DOHH2 (cell line): ENCODE measurements around the gene RRP15.

Experiments
- H3F3A ChIP-seq: fragments of 200-600 bp; sonication (generic), shearing (Covaris generic); 2 replicates; pipeline ENCODE4 v1.6.0; 2016; ENCODE audit warnings: antibody characterized with exemption, mild to moderate bottlenecking; ENCODE audit not compliant: control insufficient read depth, insufficient read depth
- H3K27ac ChIP-seq: fragments of 200-600 bp; sonication (generic); 2 replicates; pipeline ENCODE4 v1.5.1; 2014; ENCODE audit warnings: low read depth, mild to moderate bottlenecking, low read length, moderate library complexity
- H3K27me3 ChIP-seq: fragments of 200-600 bp; sonication (generic); 2 replicates; pipeline ENCODE4 v1.6.1; 2014; ENCODE audit warnings: mild to moderate bottlenecking, low read length, mixed read lengths; ENCODE audit not compliant: control insufficient read depth
- H3K36me3 ChIP-seq: fragments of 200-600 bp; sonication (generic); 2 replicates; pipeline ENCODE4 v1.6.1; 2014; ENCODE audit warnings: mild to moderate bottlenecking, low read length, moderate library complexity, mixed read lengths; ENCODE audit not compliant: control insufficient read depth
- H3K4me1 ChIP-seq: fragments of 200-600 bp; sonication (generic); 2 replicates; pipeline ENCODE4 v1.6.1; 2014; ENCODE audit warnings: mild to moderate bottlenecking, low read length, mixed read lengths; ENCODE audit not compliant: control insufficient read depth
- H3K4me2 ChIP-seq: fragments of 200-600 bp; sonication (generic); 2 replicates; pipeline ENCODE4 v1.6.0; 2014; ENCODE audit warnings: mild to moderate bottlenecking, low read length, moderate library complexity
- H3K4me3 ChIP-seq: fragments of 200-600 bp; sonication (generic); 2 replicates; pipeline ENCODE4 v1.5.1; 2014; ENCODE audit warnings: mild to moderate bottlenecking, low read length, mixed read lengths
- H3K79me2 ChIP-seq: fragments of 200-600 bp; sonication (generic); 2 replicates; pipeline ENCODE4 v1.6.1; 2014; ENCODE audit warnings: mild to moderate bottlenecking, low read length, mixed read lengths; ENCODE audit not compliant: control insufficient read depth
- H3K9me2 ChIP-seq: fragments of 200-600 bp; sonication (generic); replicated peaks from 2 replicates; pipeline ENCODE4 v1.6.1; 2014; ENCODE audit warnings: mild to moderate bottlenecking, low read length, mixed read lengths; ENCODE audit not compliant: control insufficient read depth
- H3K9me3 ChIP-seq: fragments of 200-600 bp; sonication (generic); 2 replicates; pipeline ENCODE4 v1.6.1; 2014; ENCODE audit warnings: antibody characterized with exemption, low read length, mixed read lengths; ENCODE audit not compliant: control insufficient read depth, insufficient read depth
- H4K20me1 ChIP-seq: fragments of 200-600 bp; sonication (generic); 2 replicates; pipeline ENCODE4 v1.6.0; 2014; ENCODE audit warnings: low read depth, mild to moderate bottlenecking, antibody characterized with exemption, low read length, moderate library complexity; ENCODE audit not compliant: control insufficient read depth, insufficient read depth
- EZH2phosphoT487 ChIP-seq: fragments of 200-600 bp; sonication (generic); IDR thresholded peaks from 2 replicates; pipeline ENCODE4 v1.6.1; 2017; ENCODE audit warnings: borderline replicate concordance, mild to moderate bottlenecking, antibody characterized with exemption, low read length, moderate library complexity, mixed read lengths
- TF ChIP-seq, protein P1 (sequence below): fragments of 200-600 bp; sonication (generic); IDR thresholded peaks from one replicate; pipeline ENCODE4 v1.5.1; 2014; ENCODE audit warnings: antibody characterized with exemption, mild to moderate bottlenecking, low read depth, low read length; ENCODE audit not compliant: poor library complexity, severe bottlenecking

RRP15 gene

GRCh38 chr1:218353656-218354055, 68.6 kb downstream of the RRP15 start:
- Histone ChIP-seq H4K20me1 (no peaks in the 10 kb centered on the region), H3K9me3 (no peaks in the 10 kb centered on the region), H3K36me3 (no peaks in the 10 kb centered on the region), H3F3A (no peaks in the 10 kb centered on the region), H3K27ac (no peak overlapping the region), H3K79me2 (no peaks in the 10 kb centered on the region), H3K4me1 (peaks cover 14% of the 10 kb centered on the region), H3K9me2 (no peaks in the 10 kb centered on the region), H3K4me2 (no peak overlapping the region), H3K4me3 (no peak overlapping the region), H3K27me3 (peaks cover 8% of the 10 kb centered on the region; the same call in 1 of the 2 replicates)
- TF ChIP-seq, protein P1, sequence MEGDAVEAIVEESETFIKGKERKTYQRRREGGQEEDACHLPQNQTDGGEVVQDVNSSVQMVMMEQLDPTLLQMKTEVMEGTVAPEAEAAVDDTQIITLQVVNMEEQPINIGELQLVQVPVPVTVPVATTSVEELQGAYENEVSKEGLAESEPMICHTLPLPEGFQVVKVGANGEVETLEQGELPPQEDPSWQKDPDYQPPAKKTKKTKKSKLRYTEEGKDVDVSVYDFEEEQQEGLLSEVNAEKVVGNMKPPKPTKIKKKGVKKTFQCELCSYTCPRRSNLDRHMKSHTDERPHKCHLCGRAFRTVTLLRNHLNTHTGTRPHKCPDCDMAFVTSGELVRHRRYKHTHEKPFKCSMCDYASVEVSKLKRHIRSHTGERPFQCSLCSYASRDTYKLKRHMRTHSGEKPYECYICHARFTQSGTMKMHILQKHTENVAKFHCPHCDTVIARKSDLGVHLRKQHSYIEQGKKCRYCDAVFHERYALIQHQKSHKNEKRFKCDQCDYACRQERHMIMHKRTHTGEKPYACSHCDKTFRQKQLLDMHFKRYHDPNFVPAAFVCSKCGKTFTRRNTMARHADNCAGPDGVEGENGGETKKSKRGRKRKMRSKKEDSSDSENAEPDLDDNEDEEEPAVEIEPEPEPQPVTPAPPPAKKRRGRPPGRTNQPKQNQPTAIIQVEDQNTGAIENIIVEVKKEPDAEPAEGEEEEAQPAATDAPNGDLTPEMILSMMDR = no peak
- TF ChIP-seq EZH2phosphoT487 = no peak

- Histone ChIP-seq H3K27ac (no peak overlapping the region), H3K9me2 (no peaks in the 10 kb centered on the region), H3F3A (no peaks in the 10 kb centered on the region), H3K27me3 (no peaks in the 10 kb centered on the region), H3K4me3 (no peak overlapping the region), H3K79me2 (no peaks in the 10 kb centered on the region), H3K36me3 (no peaks in the 10 kb centered on the region), H3K4me1 (peaks cover 8% of the 10 kb centered on the region), H4K20me1 (no peaks in the 10 kb centered on the region), H3K4me2 (no peak overlapping the region), H3K9me3 (no peaks in the 10 kb centered on the region)
- TF ChIP-seq EZH2phosphoT487 = no peak
Measured at GRCh38 chr1:218355278-218355677, 70.2 kb downstream of the RRP15 start.

DNA sequence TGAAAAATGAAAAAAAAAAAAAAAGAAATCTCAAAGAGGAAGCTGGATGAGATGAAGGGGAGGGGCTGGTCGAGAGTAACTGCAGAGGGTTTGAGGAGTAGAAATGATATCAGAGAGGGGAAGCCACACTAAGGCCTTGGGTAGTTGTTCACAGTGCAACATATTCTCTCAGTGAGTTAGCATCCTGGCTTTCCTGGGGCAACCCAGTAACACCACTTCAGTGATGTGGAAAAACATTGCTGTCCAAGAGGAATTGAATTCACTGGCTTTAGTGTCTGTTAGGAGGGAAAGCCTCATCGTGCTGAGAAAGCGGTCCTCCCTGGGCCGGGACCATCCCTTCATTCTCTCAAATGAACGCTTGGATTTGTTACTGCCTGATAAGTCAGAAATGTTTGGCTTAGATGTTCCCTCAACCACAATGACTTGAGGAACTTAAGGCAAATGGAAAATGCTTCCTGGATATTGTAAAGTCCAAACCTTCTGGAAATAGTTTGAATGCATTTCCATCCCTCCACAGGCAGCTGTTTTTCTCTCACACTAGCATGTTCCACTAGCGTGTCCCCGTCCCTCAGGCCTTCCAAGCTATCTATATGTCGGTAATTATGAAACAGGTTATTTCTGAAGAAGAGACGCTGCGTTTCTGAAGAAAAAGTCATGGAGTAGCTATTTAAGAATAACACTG, 72.3 kb downstream of the RRP15 start:
- H3K4me2 ChIP-seq = no peak overlapping the region

DNA sequence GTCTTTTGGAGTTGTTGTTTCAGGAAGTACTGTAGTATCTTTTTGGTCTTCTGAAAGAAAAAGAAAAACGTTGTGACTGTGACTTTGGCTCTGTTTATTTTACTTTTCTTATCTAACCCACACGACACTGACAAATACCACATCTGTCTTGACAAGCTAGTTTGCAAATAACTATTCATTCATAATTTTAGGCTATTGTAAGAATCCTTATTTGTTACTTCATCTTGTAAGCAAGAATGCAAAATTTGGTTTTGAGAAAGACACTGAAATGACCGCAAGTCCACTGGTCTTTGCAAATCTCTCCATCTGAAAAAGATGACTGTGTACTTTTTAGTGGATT, 72.8 kb downstream of the RRP15 start:
- TF ChIP-seq EZH2phosphoT487 = no peak
- TF ChIP-seq, protein P1 = no peak
- Histone ChIP-seq H3K4me2 (no peak overlapping the region), H4K20me1 (no peaks in the 10 kb centered on the region), H3F3A (no peaks in the 10 kb centered on the region), H3K36me3 (no peaks in the 10 kb centered on the region), H3K27me3 (no peaks in the 10 kb centered on the region), H3K4me3 (no peak overlapping the region), H3K79me2 (no peaks in the 10 kb centered on the region), H3K9me2 (no peaks in the 10 kb centered on the region), H3K9me3 (no peaks in the 10 kb centered on the region), H3K4me1 (no peaks in the 10 kb centered on the region), H3K27ac (no peak overlapping the region)

More for the DNA sequence above, 72.3 kb downstream of the RRP15 start:
- Histone ChIP-seq H4K20me1 (no peaks in the 10 kb centered on the region), H3K79me2 (no peaks in the 10 kb centered on the region), H3K9me3 (no peaks in the 10 kb centered on the region), H3K9me2 (no peaks in the 10 kb centered on the region), H3K27ac (no peak overlapping the region), H3K4me1 (no peaks in the 10 kb centered on the region), H3F3A (no peaks in the 10 kb centered on the region), H3K36me3 (no peaks in the 10 kb centered on the region), H3K4me3 (no peak overlapping the region), H3K27me3 (no peaks in the 10 kb centered on the region)
- no peak for TF ChIP-seq EZH2phosphoT487
- TF ChIP-seq, protein P1 = no peak
